Measurements from ENCODE around the gene PNMA8B. TPM values are rescaled to one million over a fixed set of nuclear protein-coding genes. Genes with fewer than 3 reads are reported as not detected.

Gene PNMA8B, protein sequence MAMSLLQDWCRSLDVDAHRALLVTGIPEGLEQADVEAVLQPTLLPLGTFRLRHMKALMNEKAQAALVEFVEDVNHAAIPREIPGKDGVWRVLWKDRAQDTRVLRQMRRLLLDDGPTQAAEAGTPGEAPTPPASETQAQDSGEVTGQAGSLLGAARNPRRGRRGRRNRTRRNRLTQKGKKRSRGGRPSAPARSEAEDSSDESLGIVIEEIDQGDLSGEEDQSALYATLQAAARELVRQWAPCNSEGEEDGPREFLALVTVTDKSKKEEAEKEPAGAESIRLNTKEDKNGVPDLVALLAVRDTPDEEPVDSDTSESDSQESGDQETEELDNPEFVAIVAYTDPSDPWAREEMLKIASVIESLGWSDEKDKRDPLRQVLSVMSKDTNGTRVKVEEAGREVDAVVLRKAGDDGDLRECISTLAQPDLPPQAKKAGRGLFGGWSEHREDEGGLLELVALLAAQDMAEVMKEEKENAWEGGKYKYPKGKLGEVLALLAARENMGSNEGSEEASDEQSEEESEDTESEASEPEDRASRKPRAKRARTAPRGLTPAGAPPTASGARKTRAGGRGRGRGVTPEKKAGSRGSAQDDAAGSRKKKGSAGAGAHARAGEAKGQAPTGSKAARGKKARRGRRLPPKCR
- polyA plus RNA-seq, result under 1 TPM; 0.14 TPM

GRCh38 chr19:46495786-46496099 is at the start of gene PNMA8B:
Gene PNMA8B, minus strand, starts transcription at chr19:46495867. Its CDS starts 402 bp downstream, at chr19:46495465.
- no peaks in the 10 kb centered on the region for H3K27me3 ChIP-seq (ENCODE audit: control insufficient read depth in 1 of 2, insufficient read depth in 2 of 2, low read length in 2 of 2)
- no peak within 1 kb of the TSS for H3K27ac ChIP-seq (ENCODE audit: low read depth in 2 of 2, low read length in 1 of 2)
- no peaks in the 10 kb centered on the region for H3K36me3 ChIP-seq (ENCODE audit: control insufficient read depth in 2 of 2, insufficient read depth in 2 of 2, low read length in 1 of 2)
- H3K4me3 ChIP-seq (ENCODE audit: low read depth in 1 of 2, low read length in 2 of 2), result peak within 1 kb of the TSS in 1 of 2 donors; percentile 3
- H3K9me3 ChIP-seq (ENCODE audit: control insufficient read depth in 2 of 2, insufficient read depth in 1 of 2, low read depth in 1 of 2, low read length in 1 of 2), result no peaks in the 10 kb centered on the region
- H3K4me1 ChIP-seq (ENCODE audit: control insufficient read depth in 2 of 2, insufficient read depth in 2 of 2, low read length in 1 of 2), result peaks cover 3 to 5% of the 10 kb centered on the region in 2 donors
- WGBS, 2 donors, result 4 to 15% methylated on average over 16 to 29 of the region's 29 CpGs

GRCh38 chr19:46544651-46545050 is 49.0 kb upstream of the PNMA8B start:
- 77 to 81% methylated on average over 5 of the region's 5 CpGs for WGBS, 2 donors
- Histone ChIP-seq H3K36me3 (ENCODE audit: control insufficient read depth in 2 of 2, insufficient read depth in 2 of 2, low read length in 1 of 2) (no peaks in the 10 kb centered on the region), H3K9me3 (ENCODE audit: control insufficient read depth in 2 of 2, insufficient read depth in 1 of 2, low read depth in 1 of 2, low read length in 1 of 2) (no peaks in the 10 kb centered on the region), H3K4me3 (ENCODE audit: low read depth in 1 of 2, low read length in 2 of 2) (no peak overlapping the region), H3K27ac (ENCODE audit: low read depth in 2 of 2, low read length in 1 of 2) (no peak overlapping the region), H3K27me3 (ENCODE audit: control insufficient read depth in 1 of 2, insufficient read depth in 2 of 2, low read length in 2 of 2) (no peaks in the 10 kb centered on the region), H3K4me1 (ENCODE audit: control insufficient read depth in 2 of 2, insufficient read depth in 2 of 2, low read length in 1 of 2) (peaks cover 0 to 2% of the 10 kb centered on the region in 2 donors)

GRCh38 chr19:46542428-46543230 is 47.0 kb upstream of the PNMA8B start:
- Histone ChIP-seq H3K4me1 (ENCODE audit: control insufficient read depth in 2 of 2, insufficient read depth in 2 of 2, low read length in 1 of 2) (peaks cover 0 to 2% of the 10 kb centered on the region in 2 donors), H3K27ac (ENCODE audit: low read depth in 2 of 2, low read length in 1 of 2) (no peak overlapping the region), H3K36me3 (ENCODE audit: control insufficient read depth in 2 of 2, insufficient read depth in 2 of 2, low read length in 1 of 2) (no peaks in the 10 kb centered on the region), H3K9me3 (ENCODE audit: control insufficient read depth in 2 of 2, insufficient read depth in 1 of 2, low read depth in 1 of 2, low read length in 1 of 2) (no peaks in the 10 kb centered on the region), H3K4me3 (ENCODE audit: low read depth in 1 of 2, low read length in 2 of 2) (no peak overlapping the region), H3K27me3 (ENCODE audit: control insufficient read depth in 1 of 2, insufficient read depth in 2 of 2, low read length in 2 of 2) (no peaks in the 10 kb centered on the region)
- WGBS, 2 donors, result 33 to 34% methylated on average over 15 of the region's 15 CpGs

GRCh38 chr19:46537136-46538097 is 41.8 kb upstream of the PNMA8B start:
- whole genome bisulfite sequencing, 2 donors, result 33% methylated on average over 19 of the region's 19 CpGs
- H3K9me3 ChIP-seq (ENCODE audit: control insufficient read depth in 2 of 2, insufficient read depth in 1 of 2, low read depth in 1 of 2, low read length in 1 of 2), result no peaks in the 10 kb centered on the region
- H3K4me3 ChIP-seq (ENCODE audit: low read depth in 1 of 2, low read length in 2 of 2), result no peak overlapping the region
- no peaks in the 10 kb centered on the region for H3K4me1 ChIP-seq (ENCODE audit: control insufficient read depth in 2 of 2, insufficient read depth in 2 of 2, low read length in 1 of 2)
- no peak overlapping the region for H3K27ac ChIP-seq (ENCODE audit: low read depth in 2 of 2, low read length in 1 of 2)
- no peaks in the 10 kb centered on the region for H3K27me3 ChIP-seq (ENCODE audit: control insufficient read depth in 1 of 2, insufficient read depth in 2 of 2, low read length in 2 of 2)
- no peaks in the 10 kb centered on the region for H3K36me3 ChIP-seq (ENCODE audit: control insufficient read depth in 2 of 2, insufficient read depth in 2 of 2, low read length in 1 of 2)

DNA sequence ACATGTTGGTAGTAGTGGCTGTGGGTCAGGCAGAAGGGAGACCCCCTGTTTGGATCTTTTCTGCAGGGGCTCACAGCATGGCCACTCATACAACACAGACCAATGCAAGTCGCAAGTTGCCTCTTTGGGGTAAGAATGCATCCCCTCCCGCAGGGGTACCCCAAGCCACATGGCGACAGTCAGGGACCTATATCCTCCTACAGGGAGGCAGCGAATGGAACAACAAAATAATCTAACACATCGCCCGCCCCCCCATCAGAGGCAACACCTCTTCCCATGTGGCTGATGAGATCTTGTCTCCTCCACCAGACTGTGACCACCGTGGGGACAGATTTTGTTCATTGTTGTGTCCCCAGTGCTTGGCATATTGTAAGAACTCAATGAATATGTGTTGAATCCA is 40.7 kb upstream of the PNMA8B start:
- WGBS, 2 donors, result 85 to 89% methylated on average over 7 of the region's 7 CpGs
- no peak overlapping the region for H3K4me3 ChIP-seq (ENCODE audit: low read depth in 1 of 2, low read length in 2 of 2)

GRCh38 chr19:46533621-46534081 is 38.0 kb upstream of the PNMA8B start:
- Histone ChIP-seq H3K27me3 (ENCODE audit: control insufficient read depth in 1 of 2, insufficient read depth in 2 of 2, low read length in 2 of 2) (no peaks in the 10 kb centered on the region), H3K27ac (ENCODE audit: low read depth in 2 of 2, low read length in 1 of 2) (no peak overlapping the region), H3K36me3 (ENCODE audit: control insufficient read depth in 2 of 2, insufficient read depth in 2 of 2, low read length in 1 of 2) (no peaks in the 10 kb centered on the region), H3K9me3 (ENCODE audit: control insufficient read depth in 2 of 2, insufficient read depth in 1 of 2, low read depth in 1 of 2, low read length in 1 of 2) (no peaks in the 10 kb centered on the region), H3K4me3 (ENCODE audit: low read depth in 1 of 2, low read length in 2 of 2) (no peak overlapping the region), H3K4me1 (ENCODE audit: control insufficient read depth in 2 of 2, insufficient read depth in 2 of 2, low read length in 1 of 2) (no peaks in the 10 kb centered on the region)
- 83 to 88% methylated on average over 16 of the region's 16 CpGs for WGBS, 2 donors

More for the DNA sequence above, 40.7 kb upstream of the PNMA8B start:
- Histone ChIP-seq H3K27ac (ENCODE audit: low read depth in 2 of 2, low read length in 1 of 2) (no peak overlapping the region), H3K4me1 (ENCODE audit: control insufficient read depth in 2 of 2, insufficient read depth in 2 of 2, low read length in 1 of 2) (no peaks in the 10 kb centered on the region), H3K9me3 (ENCODE audit: control insufficient read depth in 2 of 2, insufficient read depth in 1 of 2, low read depth in 1 of 2, low read length in 1 of 2) (no peaks in the 10 kb centered on the region), H3K27me3 (ENCODE audit: control insufficient read depth in 1 of 2, insufficient read depth in 2 of 2, low read length in 2 of 2) (no peaks in the 10 kb centered on the region), H3K36me3 (ENCODE audit: control insufficient read depth in 2 of 2, insufficient read depth in 2 of 2, low read length in 1 of 2) (no peaks in the 10 kb centered on the region)

DNA sequence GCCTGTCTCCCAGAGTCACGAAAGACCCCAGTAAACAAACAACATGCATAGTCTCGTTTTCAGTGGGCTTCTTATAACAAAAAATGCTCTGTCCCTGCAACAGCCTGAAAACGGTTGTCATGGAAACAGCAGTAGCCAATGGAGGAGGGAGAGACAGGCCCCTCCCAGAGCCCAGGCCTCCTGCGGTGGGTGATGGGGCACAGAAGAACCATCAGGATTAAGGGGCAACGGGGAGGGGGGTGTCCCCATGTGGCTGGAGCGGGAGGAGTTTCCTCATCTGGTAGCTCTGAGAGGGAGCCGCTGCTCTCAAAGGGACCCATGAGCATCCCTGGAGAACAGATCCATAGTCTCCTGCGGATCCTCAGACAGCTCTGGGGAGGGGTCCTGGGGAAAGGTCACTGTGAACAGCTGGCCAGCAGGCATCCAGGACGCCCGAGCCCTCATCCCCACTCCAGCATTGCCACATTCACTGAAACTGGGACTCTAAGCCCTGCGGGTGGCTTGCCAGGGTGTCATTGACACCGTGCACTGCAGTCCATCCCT is 37.5 kb upstream of the PNMA8B start:
- Histone ChIP-seq H3K27me3 (ENCODE audit: control insufficient read depth in 1 of 2, insufficient read depth in 2 of 2, low read length in 2 of 2) (no peaks in the 10 kb centered on the region), H3K4me1 (ENCODE audit: control insufficient read depth in 2 of 2, insufficient read depth in 2 of 2, low read length in 1 of 2) (no peaks in the 10 kb centered on the region), H3K9me3 (ENCODE audit: control insufficient read depth in 2 of 2, insufficient read depth in 1 of 2, low read depth in 1 of 2, low read length in 1 of 2) (no peaks in the 10 kb centered on the region), H3K27ac (ENCODE audit: low read depth in 2 of 2, low read length in 1 of 2) (no peak overlapping the region), H3K4me3 (ENCODE audit: low read depth in 1 of 2, low read length in 2 of 2) (no peak overlapping the region), H3K36me3 (ENCODE audit: control insufficient read depth in 2 of 2, insufficient read depth in 2 of 2, low read length in 1 of 2) (no peaks in the 10 kb centered on the region)
- 63 to 69% methylated on average over 12 of the region's 12 CpGs for WGBS, 2 donors

- WGBS, 2 donors, result 68 to 71% methylated on average over 1 of the region's 1 CpG
- H3K4me1 ChIP-seq (ENCODE audit: control insufficient read depth in 2 of 2, insufficient read depth in 2 of 2, low read length in 1 of 2), result no peaks in the 10 kb centered on the region
- no peak overlapping the region for H3K4me3 ChIP-seq (ENCODE audit: low read depth in 1 of 2, low read length in 2 of 2)
- no peaks in the 10 kb centered on the region for H3K27me3 ChIP-seq (ENCODE audit: control insufficient read depth in 1 of 2, insufficient read depth in 2 of 2, low read length in 2 of 2)
- H3K27ac ChIP-seq (ENCODE audit: low read depth in 2 of 2, low read length in 1 of 2), result no peak overlapping the region
- no peaks in the 10 kb centered on the region for H3K9me3 ChIP-seq (ENCODE audit: control insufficient read depth in 2 of 2, insufficient read depth in 1 of 2, low read depth in 1 of 2, low read length in 1 of 2)
- H3K36me3 ChIP-seq (ENCODE audit: control insufficient read depth in 2 of 2, insufficient read depth in 2 of 2, low read length in 1 of 2), result no peaks in the 10 kb centered on the region
Observed at GRCh38 chr19:46530636-46531035, 35.0 kb upstream of the PNMA8B start.
